GM23338 (cell line): ENCODE data around the gene MDN1. TPM values are rescaled to one million over a fixed set of nuclear protein-coding genes. Genes with fewer than 3 reads are reported as not detected.

ENCODE experiments used
- ATAC-seq: fragments of 200-7000 bp; cut with Tn5 transposase; 3 replicates; pipeline ENCODE4 v1.9.1; 2020
- DNase-seq: peaks from one replicate; pipeline ENCODE4 v3.0.0-alpha.2; 2015; ENCODE audit warnings: low spot score
- H2AFZ ChIP-seq: fragments of 200-600 bp; sonication (generic); 2 replicates; pipeline ENCODE4 v1.8.0; 2016; ENCODE audit warnings: antibody characterized with exemption, mild to moderate bottlenecking, moderate library complexity
- H3F3A ChIP-seq: fragments of 200-600 bp; sonication (generic); replicated peaks from 2 replicates; pipeline ENCODE4 v1.8.0; 2017; ENCODE audit warnings: antibody characterized with exemption, mixed run types, low read depth
- H3K27ac ChIP-seq: fragments of 200-600 bp; sonication (generic); 2 replicates; pipeline ENCODE4 v1.6.1; 2016; ENCODE audit warnings: low read depth
- H3K27me3 ChIP-seq: fragments of 200-600 bp; sonication (generic); 2 replicates; pipeline ENCODE4 v1.8.0; 2016; ENCODE audit warnings: mild to moderate bottlenecking, mixed run types, moderate library complexity; ENCODE audit not compliant: insufficient read depth
- H3K36me3 ChIP-seq: fragments of 200-600 bp; sonication (generic); 2 replicates; pipeline ENCODE4 v1.8.0; 2016; ENCODE audit warnings: mild to moderate bottlenecking; ENCODE audit not compliant: insufficient read depth
- H3K4me1 ChIP-seq: fragments of 200-600 bp; sonication (generic); 2 replicates; pipeline ENCODE4 v1.8.0; 2016; ENCODE audit warnings: mild to moderate bottlenecking, moderate library complexity; ENCODE audit not compliant: insufficient read depth
- H3K4me2 ChIP-seq: fragments of 200-600 bp; sonication (generic); 2 replicates; pipeline ENCODE4 v1.7.1; 2017; ENCODE audit warnings: mixed run types
- H3K4me3 ChIP-seq: fragments of 200-600 bp; sonication (generic); 2 replicates; pipeline ENCODE4 v1.6.1; 2016; ENCODE audit warnings: mixed run types
- H3K79me2 ChIP-seq: fragments of 200-600 bp; sonication (generic); replicated peaks from 2 replicates; pipeline ENCODE4 v1.8.0; 2017; ENCODE audit warnings: mild to moderate bottlenecking; ENCODE audit not compliant: insufficient read depth
- H3K9me2 ChIP-seq: fragments of 200-600 bp; sonication (generic); 2 replicates; pipeline ENCODE4 v1.8.0; 2017; ENCODE audit not compliant: insufficient read depth
- H4K20me1 ChIP-seq: fragments of 200-600 bp; sonication (generic); replicated peaks from 2 replicates; pipeline ENCODE4 v1.8.0; 2017; ENCODE audit warnings: mild to moderate bottlenecking; ENCODE audit not compliant: insufficient read depth
- H3K27ac Mint-ChIP-seq: 2 replicates; pipeline ENCODE4 v1.8.0; 2020; ENCODE audit warnings: inconsistent platforms, mild to moderate bottlenecking, moderate library complexity, mixed read lengths
- H3K27me3 Mint-ChIP-seq: 3 replicates; pipeline ENCODE4 v1.8.0; 2022; ENCODE audit warnings: low read depth, mild to moderate bottlenecking, moderate library complexity, mixed read lengths, inconsistent platforms; ENCODE audit not compliant: insufficient read depth, poor library complexity
- H3K36me3 Mint-ChIP-seq: 3 replicates; pipeline ENCODE4 v1.8.0; 2021; ENCODE audit warnings: low read depth, mild to moderate bottlenecking, inconsistent platforms, moderate library complexity, mixed read lengths
- H3K4me1 Mint-ChIP-seq: 3 replicates; pipeline ENCODE4 v1.8.0; 2020; ENCODE audit warnings: mild to moderate bottlenecking, inconsistent platforms, mixed read lengths
- H3K4me3 Mint-ChIP-seq: 3 replicates; pipeline ENCODE4 v1.8.0; 2021; ENCODE audit warnings: moderate library complexity, mild to moderate bottlenecking, inconsistent platforms, mixed read lengths
- H3K9me3 Mint-ChIP-seq: 3 replicates; pipeline ENCODE4 v1.8.0; 2020; ENCODE audit warnings: moderate library complexity, mild to moderate bottlenecking, inconsistent platforms, mixed read lengths
- CREB1 ChIP-seq: fragments of 250-450 bp; sonication (Bioruptor Pico); IDR thresholded peaks from 2 replicates; pipeline ENCODE4 v1.5.0; 2020; ENCODE audit warnings: low read depth, mild to moderate bottlenecking, moderate library complexity
- CTCF ChIP-seq, 2 experiments: fragments of 200-600 bp in 1 of 2; sonication (generic) in 1 of 2; conservative IDR thresholded peaks; 2 replicates each; pipeline versions ENCODE4 v1.5.1 to v1.6.1; 2016 to 2017; ENCODE audit warnings: antibody characterized with exemption in 2 of 2, low read depth in 2 of 2, mild to moderate bottlenecking in 2 of 2, moderate library complexity in 1 of 2
- EZH2 ChIP-seq: fragments of 200-600 bp; sonication (generic); IDR thresholded peaks from one replicate; pipeline ENCODE4 v1.8.0; 2017; ENCODE audit warnings: antibody characterized with exemption, mild to moderate bottlenecking, low read depth; ENCODE audit not compliant: unreplicated experiment
- EZH2phosphoT487 ChIP-seq: fragments of 200-600 bp; sonication (generic); IDR thresholded peaks from one replicate; pipeline ENCODE4 v1.8.1; 2018; ENCODE audit warnings: antibody characterized with exemption; ENCODE audit not compliant: unreplicated experiment
- JUNB ChIP-seq: IDR thresholded peaks from one replicate; pipeline ENCODE4 v1.6.1; 2016; ENCODE audit warnings: antibody characterized with exemption; ENCODE audit not compliant: unreplicated experiment
- NANOG ChIP-seq: IDR thresholded peaks from 2 replicates; pipeline ENCODE4 v1.6.1; 2016; ENCODE audit warnings: antibody characterized with exemption, borderline replicate concordance
- POLR2AphosphoS5 ChIP-seq: IDR thresholded peaks from 2 replicates; pipeline ENCODE4 v1.6.1; 2016; ENCODE audit warnings: antibody characterized with exemption, low read depth
- REST ChIP-seq: IDR thresholded peaks from one replicate; pipeline ENCODE4 v1.6.1; 2018; ENCODE audit warnings: antibody characterized with exemption; ENCODE audit not compliant: unreplicated experiment
- STAT1 ChIP-seq: IDR thresholded peaks from one replicate; pipeline ENCODE4 v1.6.1; 2016; ENCODE audit warnings: antibody characterized with exemption; ENCODE audit not compliant: unreplicated experiment
- ZNF114 ChIP-seq: fragments of 250-450 bp; sonication (Bioruptor Pico); IDR thresholded peaks from 2 replicates; pipeline ENCODE4 v1.5.0; 2020; ENCODE audit warnings: mild to moderate bottlenecking, moderate library complexity
- ZNF331 ChIP-seq: fragments of 250-450 bp; sonication (Bioruptor Pico); IDR thresholded peaks from 2 replicates; pipeline ENCODE4 v1.5.0; 2020; ENCODE audit warnings: low read depth, mild to moderate bottlenecking, moderate library complexity
- polyA plus RNA-seq: library from polyadenylated mRNA; unstranded; fragments of >200 nt; fragmentation: Nextera tagmentation; extraction: Ambion mirVana; gene quantifications from 2 replicates; pipeline ENCODE4 v1.2.1, GENCODE V29; 2016
- total RNA-seq: library from RNA; depleted of rRNA; stranded (reverse); fragments of >200 nt; shearing (Covaris generic); gene quantifications from 2 replicates; pipeline ENCODE4 v1.2.3, GENCODE V29; 2014
- TF ChIP-seq, protein P1 (sequence below): IDR thresholded peaks from 2 replicates; pipeline ENCODE4 v1.6.1; 2016; ENCODE audit warnings: antibody characterized with exemption
- TF ChIP-seq, protein P2 (sequence below): fragments of 250-450 bp; sonication (Bioruptor Pico); IDR thresholded peaks from 2 replicates; pipeline ENCODE4 v1.5.0; 2020; ENCODE audit warnings: mild to moderate bottlenecking, moderate library complexity

Gene MDN1
- total and polyA plus RNA-seq, 2 experiments from 2014 or later, result 165 to 217 TPM

DNA sequence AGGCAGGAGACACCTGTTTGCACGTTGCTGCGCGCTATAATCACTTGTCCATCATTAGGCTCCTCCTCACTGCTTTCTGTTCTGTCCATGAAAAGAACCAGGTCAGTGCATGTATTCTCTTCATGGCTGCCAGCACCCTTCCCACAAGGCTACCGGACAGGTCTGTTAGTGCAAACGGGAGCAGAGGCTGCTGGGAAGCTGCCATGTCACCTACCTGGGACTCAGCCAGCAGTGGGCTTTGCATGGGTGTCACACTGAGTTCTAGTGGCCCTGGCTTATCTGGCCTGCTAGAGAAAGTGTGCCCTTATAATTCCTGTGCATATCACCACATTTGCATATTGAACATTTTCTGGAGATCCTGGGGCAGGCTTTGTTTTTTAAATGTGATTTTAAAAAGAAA is 205.8 kb downstream of the MDN1 start:
- Histone ChIP-seq H2AFZ (no peak overlapping the region), H3K4me3 (no peak overlapping the region), H3K9me2 (no peaks in the 10 kb centered on the region), H3F3A (no peaks in the 10 kb centered on the region), H4K20me1 (no peaks in the 10 kb centered on the region), H3K4me2 (no peak overlapping the region), H3K27ac (no peak overlapping the region), H3K4me1 (no peaks in the 10 kb centered on the region), H3K36me3 (no peaks in the 10 kb centered on the region), H3K27me3 (no peaks in the 10 kb centered on the region), H3K79me2 (no peaks in the 10 kb centered on the region)
- TF ChIP-seq ZNF331 (CRISPR knock-in tag) (no peak), STAT1 (no peak), JUNB (no peak), CREB1 (CRISPR knock-in tag) (no peak), POLR2AphosphoS5 (no peak), EZH2phosphoT487 (no peak), EZH2 (no peak), REST (no peak), ZNF114 (CRISPR knock-in tag) (no peak), CTCF (conservative IDR thresholded peaks at IDR 0.05; ENCODE audit: low read depth in 2 of 2) (no peak), NANOG (no peak)
- TF ChIP-seq, protein P1, sequence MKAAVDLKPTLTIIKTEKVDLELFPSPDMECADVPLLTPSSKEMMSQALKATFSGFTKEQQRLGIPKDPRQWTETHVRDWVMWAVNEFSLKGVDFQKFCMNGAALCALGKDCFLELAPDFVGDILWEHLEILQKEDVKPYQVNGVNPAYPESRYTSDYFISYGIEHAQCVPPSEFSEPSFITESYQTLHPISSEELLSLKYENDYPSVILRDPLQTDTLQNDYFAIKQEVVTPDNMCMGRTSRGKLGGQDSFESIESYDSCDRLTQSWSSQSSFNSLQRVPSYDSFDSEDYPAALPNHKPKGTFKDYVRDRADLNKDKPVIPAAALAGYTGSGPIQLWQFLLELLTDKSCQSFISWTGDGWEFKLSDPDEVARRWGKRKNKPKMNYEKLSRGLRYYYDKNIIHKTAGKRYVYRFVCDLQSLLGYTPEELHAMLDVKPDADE, result no peak
- TF ChIP-seq, protein P2, sequence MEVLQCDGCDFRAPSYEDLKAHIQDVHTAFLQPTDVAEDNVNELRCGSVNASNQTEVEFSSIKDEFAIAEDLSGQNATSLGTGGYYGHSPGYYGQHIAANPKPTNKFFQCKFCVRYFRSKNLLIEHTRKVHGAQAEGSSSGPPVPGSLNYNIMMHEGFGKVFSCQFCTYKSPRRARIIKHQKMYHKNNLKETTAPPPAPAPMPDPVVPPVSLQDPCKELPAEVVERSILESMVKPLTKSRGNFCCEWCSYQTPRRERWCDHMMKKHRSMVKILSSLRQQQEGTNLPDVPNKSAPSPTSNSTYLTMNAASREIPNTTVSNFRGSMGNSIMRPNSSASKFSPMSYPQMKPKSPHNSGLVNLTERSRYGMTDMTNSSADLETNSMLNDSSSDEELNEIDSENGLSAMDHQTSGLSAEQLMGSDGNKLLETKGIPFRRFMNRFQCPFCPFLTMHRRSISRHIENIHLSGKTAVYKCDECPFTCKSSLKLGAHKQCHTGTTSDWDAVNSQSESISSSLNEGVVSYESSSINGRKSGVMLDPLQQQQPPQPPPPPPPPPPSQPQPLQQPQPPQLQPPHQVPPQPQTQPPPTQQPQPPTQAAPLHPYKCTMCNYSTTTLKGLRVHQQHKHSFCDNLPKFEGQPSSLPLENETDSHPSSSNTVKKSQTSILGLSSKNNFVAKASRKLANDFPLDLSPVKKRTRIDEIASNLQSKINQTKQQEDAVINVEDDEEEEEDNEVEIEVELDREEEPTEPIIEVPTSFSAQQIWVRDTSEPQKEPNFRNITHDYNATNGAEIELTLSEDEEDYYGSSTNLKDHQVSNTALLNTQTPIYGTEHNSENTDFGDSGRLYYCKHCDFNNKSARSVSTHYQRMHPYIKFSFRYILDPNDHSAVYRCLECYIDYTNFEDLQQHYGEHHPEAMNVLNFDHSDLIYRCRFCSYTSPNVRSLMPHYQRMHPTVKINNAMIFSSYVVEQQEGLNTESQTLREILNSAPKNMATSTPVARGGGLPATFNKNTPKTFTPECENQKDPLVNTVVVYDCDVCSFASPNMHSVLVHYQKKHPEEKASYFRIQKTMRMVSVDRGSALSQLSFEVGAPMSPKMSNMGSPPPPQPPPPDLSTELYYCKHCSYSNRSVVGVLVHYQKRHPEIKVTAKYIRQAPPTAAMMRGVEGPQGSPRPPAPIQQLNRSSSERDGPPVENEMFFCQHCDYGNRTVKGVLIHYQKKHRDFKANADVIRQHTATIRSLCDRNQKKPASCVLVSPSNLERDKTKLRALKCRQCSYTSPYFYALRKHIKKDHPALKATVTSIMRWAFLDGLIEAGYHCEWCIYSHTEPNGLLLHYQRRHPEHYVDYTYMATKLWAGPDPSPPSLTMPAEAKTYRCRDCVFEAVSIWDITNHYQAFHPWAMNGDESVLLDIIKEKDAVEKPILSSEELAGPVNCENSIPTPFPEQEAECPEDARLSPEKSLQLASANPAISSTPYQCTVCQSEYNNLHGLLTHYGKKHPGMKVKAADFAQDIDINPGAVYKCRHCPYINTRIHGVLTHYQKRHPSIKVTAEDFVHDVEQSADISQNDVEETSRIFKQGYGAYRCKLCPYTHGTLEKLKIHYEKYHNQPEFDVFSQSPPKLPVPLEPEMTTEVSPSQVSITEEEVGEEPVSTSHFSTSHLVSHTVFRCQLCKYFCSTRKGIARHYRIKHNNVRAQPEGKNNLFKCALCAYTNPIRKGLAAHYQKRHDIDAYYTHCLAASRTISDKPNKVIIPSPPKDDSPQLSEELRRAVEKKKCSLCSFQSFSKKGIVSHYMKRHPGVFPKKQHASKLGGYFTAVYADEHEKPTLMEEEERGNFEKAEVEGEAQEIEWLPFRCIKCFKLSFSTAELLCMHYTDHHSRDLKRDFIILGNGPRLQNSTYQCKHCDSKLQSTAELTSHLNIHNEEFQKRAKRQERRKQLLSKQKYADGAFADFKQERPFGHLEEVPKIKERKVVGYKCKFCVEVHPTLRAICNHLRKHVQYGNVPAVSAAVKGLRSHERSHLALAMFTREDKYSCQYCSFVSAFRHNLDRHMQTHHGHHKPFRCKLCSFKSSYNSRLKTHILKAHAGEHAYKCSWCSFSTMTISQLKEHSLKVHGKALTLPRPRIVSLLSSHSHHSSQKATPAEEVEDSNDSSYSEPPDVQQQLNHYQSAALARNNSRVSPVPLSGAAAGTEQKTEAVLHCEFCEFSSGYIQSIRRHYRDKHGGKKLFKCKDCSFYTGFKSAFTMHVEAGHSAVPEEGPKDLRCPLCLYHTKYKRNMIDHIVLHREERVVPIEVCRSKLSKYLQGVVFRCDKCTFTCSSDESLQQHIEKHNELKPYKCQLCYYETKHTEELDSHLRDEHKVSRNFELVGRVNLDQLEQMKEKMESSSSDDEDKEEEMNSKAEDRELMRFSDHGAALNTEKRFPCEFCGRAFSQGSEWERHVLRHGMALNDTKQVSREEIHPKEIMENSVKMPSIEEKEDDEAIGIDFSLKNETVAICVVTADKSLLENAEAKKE (CRISPR knock-in tag), result no peak
- Mint-ChIP-seq H3K4me1 (peaks cover 7% of the 10 kb centered on the region; the same call in 2 of the 3 replicates), H3K9me3 (no peaks in the 10 kb centered on the region), H3K27ac (no peak overlapping the region), H3K36me3 (no peaks in the 10 kb centered on the region), H3K27me3 (peaks cover 4% of the 10 kb centered on the region), H3K4me3 (no peak overlapping the region)
- ATAC-seq (no peak), DNase-seq (no peak)
